Breast epithelium (tissue), 4 donors: ENCODE results near the gene ZSWIM4. TPM values are rescaled to one million over a fixed set of nuclear protein-coding genes. Genes with fewer than 3 reads are reported as not detected.

Experiments
- DNase-seq, 2 donors: peaks; one replicate each; pipeline ENCODE4 v3.0.0-alpha.2; 2019; ENCODE audit warnings: low spot score in 2 of 2
- H3K27ac ChIP-seq, 2 donors: fragments of 200-600 bp; sonication (generic) in 1 of 2; one replicate each; pipeline ENCODE4 v1.5.1; 2016 to 2019; ENCODE audit warnings: mild to moderate bottlenecking in 1 of 2
- H3K27me3 ChIP-seq, 2 donors: fragments of 200-600 bp; sonication (generic) in 1 of 2; one replicate each; pipeline versions ENCODE4 v1.5.1 to v1.6.0; 2017 to 2019; ENCODE audit warnings: control low read depth in 1 of 2, mild to moderate bottlenecking in 1 of 2
- H3K36me3 ChIP-seq: fragments of 200-600 bp; one replicate; pipeline ENCODE4 v1.5.1; 2019
- H3K4me1 ChIP-seq, 2 donors: fragments of 200-600 bp; sonication (generic); one replicate each; pipeline ENCODE4 v1.5.1; 2016 to 2019; ENCODE audit warnings: control low read depth in 1 of 2
- H3K4me3 ChIP-seq, 3 donors: fragments of 200-600 bp; sonication (generic); 1 replicate in 2 of 3; 2 replicates in 1 of 3; pipeline ENCODE4 v1.5.1; 2016 to 2019; ENCODE audit warnings: mild to moderate bottlenecking in 3 of 3, moderate library complexity in 2 of 3
- H3K9me3 ChIP-seq, 2 donors: fragments of 200-600 bp; sonication (generic) in 1 of 2; one replicate each; pipeline ENCODE4 v1.5.1; 2016 to 2019; ENCODE audit warnings: control low read depth in 1 of 2
- CTCF ChIP-seq, 3 donors: fragments of 450-650 bp; IDR thresholded peaks; one replicate each; pipeline ENCODE4 v1.5.1; 2016 to 2017; ENCODE audit warnings: antibody characterized with exemption in 3 of 3, mild to moderate bottlenecking in 3 of 3, moderate library complexity in 3 of 3
- POLR2A ChIP-seq: fragments of 450-650 bp; IDR thresholded peaks from one replicate; pipeline ENCODE4 v1.6.1; 2016; ENCODE audit warnings: antibody characterized with exemption, mild to moderate bottlenecking, moderate library complexity
- POLR2AphosphoS5 ChIP-seq, 3 donors: sonication (generic); formaldehyde crosslinking; IDR thresholded peaks; one replicate each; pipeline ENCODE4 v1.6.1; 2017; ENCODE audit warnings: antibody characterized with exemption in 3 of 3
- intact Hi-C: fragments of 100-400 bp; cut with DNase I; formaldehyde crosslinking; loops from one replicate; pipeline ENCODE4 v1.15.1; 2023; ENCODE audit warnings: low total_unique reads
- total RNA-seq, 3 donors: library from RNA; depleted of rRNA; stranded (reverse); fragments of >200 nt; gene quantifications; one replicate each; pipeline ENCODE4 v1.1.0, GENCODE V29; 2016

ZSWIM4 gene
- total RNA-seq, 3 donors from 2014 or later = 1.1 to 8.5 (median 6.9) TPM

GRCh38 chr19:13756210-13756609, 39.0 kb upstream of the ZSWIM4 start:
- DNase-seq = no peak
- intact Hi-C loops = no loop called here
- Histone ChIP-seq H3K36me3 (peaks cover 8% of the 10 kb centered on the region), H3K27me3 (no peaks in the 10 kb centered on the region), H3K9me3 (no peaks in the 10 kb centered on the region), H3K27ac (no peak overlapping the region), H3K4me3 (no peak overlapping the region), H3K4me1 (no peaks in the 10 kb centered on the region)
- TF ChIP-seq CTCF (IDR thresholded peaks at IDR 0.05) (no peak), POLR2AphosphoS5 (IDR thresholded peaks at IDR 0.05) (no peak)

- DNase-seq = no peak
- peaks cover 16% of the 10 kb centered on the region for H3K36me3 ChIP-seq
- TF ChIP-seq POLR2AphosphoS5 (IDR thresholded peaks at IDR 0.05) (no peak), CTCF (IDR thresholded peaks at IDR 0.05) (no peak), POLR2A (no peak)
- H3K4me3 ChIP-seq = no peak overlapping the region
- intact Hi-C loops = no loop called here
- H3K9me3 ChIP-seq = no peaks in the 10 kb centered on the region
- H3K4me1 ChIP-seq = no peaks in the 10 kb centered on the region
- no peak overlapping the region for H3K27ac ChIP-seq
- H3K27me3 ChIP-seq = no peaks in the 10 kb centered on the region
Observed at GRCh38 chr19:13757805-13758772, 37.2 kb upstream of the ZSWIM4 start.

- Histone ChIP-seq H3K4me1 (no peaks in the 10 kb centered on the region), H3K9me3 (no peaks in the 10 kb centered on the region), H3K4me3 (no peak overlapping the region), H3K27me3 (no peaks in the 10 kb centered on the region), H3K36me3 (peaks cover 16% of the 10 kb centered on the region), H3K27ac (no peak overlapping the region)
- intact Hi-C loops = no loop called here
- TF ChIP-seq CTCF (IDR thresholded peaks at IDR 0.05) = no peak
- no peak for TF ChIP-seq POLR2A
- no peak for TF ChIP-seq POLR2AphosphoS5 (IDR thresholded peaks at IDR 0.05)
- DNase-seq = no peak
Observed at GRCh38 chr19:13758795-13759194, 36.4 kb upstream of the ZSWIM4 start.

GRCh38 chr19:13761423-13761822, 33.8 kb upstream of the ZSWIM4 start:
- DNase-seq = no peak
- Histone ChIP-seq H3K4me1 (peaks cover 0 to 9% of the 10 kb centered on the region in 2 donors), H3K36me3 (peaks cover 16% of the 10 kb centered on the region), H3K27ac (no peak overlapping the region), H3K9me3 (no peaks in the 10 kb centered on the region), H3K27me3 (no peaks in the 10 kb centered on the region), H3K4me3 (no peak overlapping the region)
- TF ChIP-seq POLR2AphosphoS5 (IDR thresholded peaks at IDR 0.05) (no peak), POLR2A (no peak), CTCF (IDR thresholded peaks at IDR 0.05) (peak in 1 of 3 donors; percentile 22)
- intact Hi-C loops = no loop called here

DNA sequence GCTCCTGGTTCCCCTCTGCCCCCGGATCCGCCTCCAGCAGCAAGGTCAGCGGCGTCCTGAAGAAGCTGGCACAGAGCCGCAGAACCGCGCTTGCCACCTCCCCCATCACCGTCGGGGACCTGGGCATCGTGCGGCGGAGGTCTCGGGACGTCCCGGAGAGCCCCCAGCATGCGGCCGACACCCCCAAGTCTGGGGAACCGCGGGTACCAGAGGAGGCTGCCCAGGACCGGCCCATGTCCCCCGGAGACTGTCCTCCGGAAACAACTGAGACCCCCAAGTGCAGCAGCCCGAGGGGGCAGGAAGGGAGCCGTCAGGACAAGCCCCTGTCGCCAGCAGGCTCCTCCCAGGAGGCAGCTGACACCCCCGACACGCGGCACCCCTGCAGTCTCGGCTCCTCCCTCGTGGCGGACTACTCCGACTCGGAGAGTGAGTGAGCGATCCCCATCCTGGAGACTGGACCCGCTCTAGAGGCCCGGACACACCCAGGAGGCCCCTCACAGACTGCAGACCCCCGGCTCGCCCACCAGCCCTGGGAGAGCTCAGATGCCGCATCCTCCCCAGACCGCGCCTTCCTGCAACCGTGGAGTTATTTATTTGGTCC, 32.5 kb upstream of the ZSWIM4 start:
- no peak for DNase-seq
- Histone ChIP-seq H3K36me3 (peaks cover 12% of the 10 kb centered on the region), H3K9me3 (no peaks in the 10 kb centered on the region), H3K4me3 (no peak overlapping the region), H3K27ac (no peak overlapping the region), H3K4me1 (peaks cover 0 to 9% of the 10 kb centered on the region in 2 donors), H3K27me3 (no peaks in the 10 kb centered on the region)
- intact Hi-C loops = no loop called here
- TF ChIP-seq POLR2A = no peak
- TF ChIP-seq POLR2AphosphoS5 (IDR thresholded peaks at IDR 0.05) = no peak
- TF ChIP-seq CTCF (IDR thresholded peaks at IDR 0.05) = no peak
